Hematopoietic multipotent progenitor cell treated with erythropoietin and hydrocortisone succinate and interleukin-3 and kit ligand, for 4 days (in vitro differentiated cells): ENCODE measurements around the gene TBX1.

ENCODE experiments used
- DNase-seq: peaks from one replicate; pipeline ENCODE4 v3.0.0-alpha.2; 2015

TBX1 gene

GRCh38 chr22:19801340-19802000 is 40.9 kb downstream of the TBX1 start:
- DNase-seq, result no peak

- DNase-seq, result no peak
Measured at GRCh38 chr22:19802001-19802893, 41.7 kb downstream of the TBX1 start.

GRCh38 chr22:19802894-19803735 is 42.5 kb downstream of the TBX1 start:
- no peak for DNase-seq

GRCh38 chr22:19803736-19804267 is 43.2 kb downstream of the TBX1 start:
- no peak for DNase-seq

- no peak for DNase-seq
Measured at GRCh38 chr22:19805821-19806212, 45.2 kb downstream of the TBX1 start.

DNA sequence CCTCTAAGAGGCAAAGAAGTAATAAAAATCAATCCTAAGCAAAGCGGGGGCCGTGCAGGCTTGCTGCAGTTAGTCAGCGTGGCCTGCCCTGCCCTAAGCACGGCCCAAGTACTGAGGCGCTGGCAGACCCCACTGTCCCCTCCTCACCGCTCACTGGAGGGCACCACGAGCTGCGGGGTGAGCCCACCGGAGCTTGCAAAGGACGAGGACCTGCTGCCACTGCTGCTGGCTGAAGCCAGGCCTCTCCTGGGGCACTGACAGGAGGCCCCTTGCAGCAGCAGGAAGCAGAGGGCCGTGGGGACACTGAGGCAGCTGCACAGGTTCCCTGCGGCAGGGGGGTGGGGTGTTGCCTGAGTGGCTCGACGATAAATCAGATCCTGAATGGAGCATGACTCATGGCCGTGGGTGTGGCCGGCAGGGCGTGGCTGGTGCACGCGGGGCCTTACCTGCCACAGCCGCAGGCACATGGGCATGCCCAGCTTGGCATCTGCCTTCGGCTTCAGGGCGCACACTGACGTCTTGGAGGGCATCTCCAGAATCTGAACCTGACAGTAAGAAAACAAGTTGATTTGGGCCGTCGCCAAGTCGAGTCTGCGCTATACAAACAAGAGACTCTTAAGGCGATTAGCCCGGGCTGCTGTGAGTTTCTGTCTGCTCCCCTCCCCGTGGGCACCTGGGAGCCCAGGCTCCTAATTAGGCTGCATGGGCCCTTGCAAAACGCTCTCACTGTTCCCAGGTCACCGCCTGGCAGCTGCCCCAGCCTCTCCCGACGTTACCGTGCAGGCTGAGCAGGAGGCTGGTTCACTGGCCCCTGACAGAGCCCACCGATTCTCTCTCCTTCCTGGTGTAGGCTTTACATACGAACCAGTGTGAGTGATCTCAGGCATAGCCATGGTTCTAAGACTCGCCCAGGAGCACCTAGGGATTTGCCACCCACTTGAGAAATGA is 45.9 kb downstream of the TBX1 start:
- DNase-seq, result peak; percentile 30

DNA sequence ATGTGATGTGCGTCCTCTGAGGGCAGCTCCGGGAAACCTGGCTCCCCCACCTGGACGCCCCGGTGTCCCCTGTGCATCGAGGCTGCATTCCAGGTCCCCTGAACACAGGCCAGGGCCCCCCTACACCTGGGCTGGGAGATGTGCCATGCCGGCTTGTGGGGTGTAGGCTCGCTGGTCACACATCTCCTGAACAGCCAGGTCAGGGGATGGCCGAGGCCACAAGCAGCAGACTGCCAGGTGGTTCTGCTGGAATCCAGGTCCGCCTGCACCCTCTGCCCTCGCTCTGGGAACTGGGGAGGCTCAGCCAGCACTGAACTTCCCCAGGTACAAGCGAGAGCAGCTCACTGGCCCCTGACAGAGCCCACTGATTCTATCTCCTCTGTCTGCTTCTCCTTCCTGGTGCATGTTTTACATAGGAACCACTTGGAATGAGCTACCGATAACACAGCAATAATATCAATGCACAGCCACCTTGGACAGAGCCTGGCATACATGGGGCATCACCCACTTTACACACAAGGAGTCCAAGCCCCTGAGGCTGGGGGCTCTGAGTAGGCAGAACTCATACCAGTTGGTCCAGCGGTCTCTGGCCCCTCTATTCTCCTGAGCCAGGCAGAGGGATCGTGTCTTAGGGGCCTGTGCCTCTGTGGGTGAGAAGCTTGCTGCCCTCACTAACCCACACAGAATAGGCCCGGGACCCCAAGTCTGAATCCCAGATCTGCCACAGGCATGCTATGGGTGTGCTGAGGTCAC is 46.8 kb downstream of the TBX1 start:
- no peak for DNase-seq

GRCh38 chr22:19807914-19808872 is 47.6 kb downstream of the TBX1 start:
- DNase-seq, result no peak

GRCh38 chr22:19808873-19809478 is 48.4 kb downstream of the TBX1 start:
- DNase-seq, result no peak

- DNase-seq, result no peak
Measured at GRCh38 chr22:19809741-19810140, 49.2 kb downstream of the TBX1 start.

DNA sequence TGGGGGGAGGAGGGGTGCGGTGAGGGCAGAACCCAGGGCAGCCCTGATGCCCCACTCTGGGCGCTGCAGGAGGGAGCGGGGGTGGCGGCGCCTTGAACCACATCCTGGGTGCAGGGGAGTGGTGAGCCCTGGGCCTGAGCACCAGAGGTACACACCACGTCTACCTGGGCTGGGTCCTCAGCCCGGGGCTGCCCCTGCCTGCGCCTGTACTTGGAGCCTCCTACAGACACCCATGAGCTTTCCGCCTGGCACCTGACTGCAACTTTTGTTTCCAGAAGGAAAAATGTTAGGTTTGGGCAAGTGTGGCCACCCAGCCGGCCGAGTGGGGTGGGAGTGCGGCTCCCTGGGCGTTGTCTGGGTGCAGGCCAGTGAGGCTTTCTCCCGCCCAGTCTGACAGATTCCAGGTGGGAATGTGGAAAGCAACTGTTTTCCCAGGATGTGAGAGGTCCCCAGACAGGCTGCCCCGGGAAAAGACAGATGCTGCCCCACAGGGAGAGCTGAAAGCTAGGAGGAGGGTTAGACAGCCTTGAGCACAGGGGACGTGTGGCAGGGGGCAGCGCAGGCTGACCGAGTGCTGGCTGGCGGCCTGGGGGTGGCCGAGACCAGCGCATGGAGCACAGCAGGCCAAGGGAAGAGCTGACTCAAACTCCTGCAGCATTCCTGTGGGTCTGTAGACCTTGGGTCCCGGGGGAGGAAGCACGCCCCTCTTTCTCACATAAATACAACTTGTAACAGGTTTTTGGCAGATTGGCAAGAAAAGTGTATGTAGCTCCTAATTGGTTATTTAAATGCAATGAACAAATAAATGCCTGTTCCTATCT is 50.0 kb downstream of the TBX1 start:
- no peak for DNase-seq

DNA sequence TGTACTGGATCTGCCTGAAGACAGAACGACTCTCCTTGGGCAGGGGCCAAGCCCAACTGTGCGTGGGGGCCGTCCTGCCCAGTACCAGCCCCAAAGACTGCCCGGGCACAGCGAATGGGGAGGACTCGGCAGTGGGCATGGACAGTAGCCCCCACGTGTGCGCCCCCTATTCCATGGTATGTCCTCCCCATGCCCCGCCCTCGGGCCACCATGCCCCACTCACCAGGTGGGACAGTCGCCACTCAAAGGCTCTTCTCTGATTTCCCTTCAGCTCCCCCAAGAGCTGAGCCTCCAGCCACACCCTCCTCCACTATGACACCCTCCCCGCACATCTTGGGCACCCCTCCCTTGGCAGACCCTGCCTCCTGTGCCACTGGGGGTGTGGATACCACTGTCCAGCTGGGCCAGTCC is 50.6 kb downstream of the TBX1 start:
- DNase-seq, result no peak

DNA sequence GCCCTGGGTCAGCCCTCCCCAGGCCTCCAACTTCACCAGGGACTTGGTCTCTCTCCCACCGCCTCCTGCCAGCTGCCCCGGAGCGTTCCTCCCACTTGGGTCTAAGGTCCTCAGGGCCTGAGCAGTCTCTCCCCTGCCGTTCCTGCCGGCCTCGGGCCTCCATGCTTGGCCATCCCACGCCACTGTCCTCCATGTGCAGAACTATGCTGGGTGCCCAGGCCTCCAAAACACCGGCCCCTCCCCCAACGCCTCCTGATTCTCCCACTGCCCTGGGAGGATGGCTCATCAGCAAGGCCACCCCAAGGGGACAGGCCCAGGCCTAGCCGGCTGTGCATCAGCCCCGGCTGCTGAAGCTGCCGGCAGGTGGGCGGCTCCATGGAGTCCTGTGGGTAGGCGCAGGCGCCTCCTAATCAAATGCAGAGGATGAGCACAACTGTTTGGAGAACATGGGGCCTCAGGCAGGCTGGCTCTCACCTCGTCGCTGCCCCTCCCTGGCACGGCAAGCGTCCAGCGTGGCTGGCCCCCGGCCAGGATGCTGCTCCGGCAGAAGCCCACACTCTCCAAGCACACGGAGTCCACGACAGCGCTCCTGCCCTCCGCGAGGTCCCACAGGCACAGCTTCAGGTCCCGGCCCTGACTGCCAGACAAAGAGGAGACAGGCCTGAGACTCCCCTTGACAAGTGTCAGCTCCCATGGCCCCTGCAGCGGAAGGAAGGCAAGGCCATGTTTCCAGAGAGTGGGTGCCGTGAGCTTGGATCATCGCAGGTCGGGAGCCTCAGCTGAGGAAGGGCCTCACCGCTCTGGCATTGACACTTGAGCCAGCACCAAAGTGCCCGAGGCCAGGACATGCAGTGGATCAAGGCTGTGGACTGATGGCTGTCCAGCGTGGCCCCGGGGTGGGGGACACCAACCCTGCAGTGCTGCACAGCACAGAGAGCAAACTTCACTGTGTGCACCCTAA is 51.5 kb downstream of the TBX1 start:
- DNase-seq, result no peak

- DNase-seq, result no peak
Measured at GRCh38 chr22:19812910-19813309, 52.3 kb downstream of the TBX1 start.

GRCh38 chr22:19814428-19814827 is 53.9 kb downstream of the TBX1 start:
- no peak for DNase-seq

GRCh38 chr22:19815093-19815822 is 54.7 kb downstream of the TBX1 start:
- DNase-seq, result peak; percentile 48
